K562 (cell line): ENCODE results near the gene RIMBP3C. TPM values are rescaled to one million over a fixed set of nuclear protein-coding genes. Genes with fewer than 3 reads are reported as not detected.

Experiments used
- CXXC5 ChIP-seq: fragments of 250-450 bp; sonication (Bioruptor Pico); IDR thresholded peaks from 2 replicates; pipeline ENCODE4 v1.8.0; 2022; ENCODE audit warnings: inconsistent platforms, mild to moderate bottlenecking, moderate library complexity
- ETS2 ChIP-seq: IDR thresholded peaks from 2 replicates; pipeline ENCODE4 v1.6.1; 2016; ENCODE audit warnings: borderline replicate concordance, missing genetic modification characterization, mild to moderate bottlenecking, moderate library complexity, missing compliant biosample characterization; ENCODE audit not compliant: poor library complexity, severe bottlenecking
- GABPB2 ChIP-seq: fragments of 250-450 bp; sonication (Bioruptor Pico); conservative IDR thresholded peaks from 2 replicates; pipeline ENCODE4 v1.5.1; 2021; ENCODE audit warnings: mild to moderate bottlenecking
- PPARD ChIP-seq: fragments of 250-450 bp; sonication (Bioruptor Pico); IDR thresholded peaks from 2 replicates; pipeline ENCODE4 v1.8.0; 2022; ENCODE audit warnings: inconsistent platforms, mild to moderate bottlenecking, moderate library complexity
- SMAD4 ChIP-seq: fragments of 250-450 bp; sonication (Bioruptor Pico); conservative IDR thresholded peaks from 2 replicates; pipeline ENCODE4 v1.8.0; 2021; ENCODE audit warnings: inconsistent platforms, mild to moderate bottlenecking, moderate library complexity
- TSHZ1 ChIP-seq: fragments of 250-450 bp; sonication (Bioruptor Pico); IDR thresholded peaks from 2 replicates; pipeline ENCODE4 v1.4.0; 2020; ENCODE audit warnings: mild to moderate bottlenecking, moderate library complexity
- ZNF134 ChIP-seq: fragments of 250-450 bp; sonication (Bioruptor Pico); conservative IDR thresholded peaks from 2 replicates; pipeline ENCODE4 v1.4.0; 2020
- ZNF277 ChIP-seq: fragments of 250-450 bp; sonication (Bioruptor Pico); IDR thresholded peaks from 2 replicates; pipeline ENCODE4 v1.8.0; 2022; ENCODE audit warnings: inconsistent platforms, mild to moderate bottlenecking, moderate library complexity, borderline replicate concordance
- ZNF707 ChIP-seq: fragments of 250-450 bp; sonication (Bioruptor Pico); conservative IDR thresholded peaks from 2 replicates; pipeline ENCODE4 v1.8.0; 2022; ENCODE audit warnings: inconsistent platforms, mild to moderate bottlenecking, moderate library complexity
- polyA plus RNA-seq, 8 experiments: library from polyadenylated mRNA; depleted of rRNA in 4 of 8; stranded (reverse) in 5 of 8; unstranded in 3 of 8; fragments of >200 nt; fragmentation: Nextera tagmentation in 2 of 8; fragmentation: Illumina TruSeq in 1 of 8; extraction: Ambion mirVana in 2 of 8; extraction: Trizol in 1 of 8; gene quantifications; 2 replicates each; pipeline versions ENCODE4 v1.2.1 to v1.2.3, GENCODE V29; 2011 to 2014; ENCODE audit warnings: inconsistent platforms in 1 of 8, missing spikeins in 1 of 8
- total RNA-seq, 7 experiments: library from RNA; depleted of rRNA in 6 of 7; stranded (reverse); fragments of >200 nt in 6 of 7; fragmentation: Illumina TruSeq in 2 of 7; extraction: Trizol in 2 of 7; gene quantifications; 2 replicates each; pipeline versions ENCODE4 v1.2.1 to v1.2.3, GENCODE V29; 2011 to 2021; ENCODE audit warnings: low replicate concordance in 1 of 7

RIMBP3C gene
- total and polyA plus RNA-seq, 9 of the 15 experiments (the other 6 are each of a cell fraction or from before 2014, with no cell fraction given), result 0.09 to 0.98 (median 0.17) TPM; not detected in 2

GRCh38 chr22:21569076-21569427, 17.8 kb upstream of the RIMBP3C start (continued):
- TF ChIP-seq TSHZ1 (CRISPR knock-in tag) (0 out of 2 replicates have a peak, but pooled peaks have one; percentile 44), ZNF134 (CRISPR knock-in tag) (0 out of 2 replicates have a peak, but pooled peaks have one; percentile 5), ZNF707 (peak; percentile 71; the same call in 1 of the 2 replicates), CXXC5 (CRISPR knock-in tag) (peak; percentile 58; the same call in 1 of the 2 replicates), ETS2 (tag) (peak; percentile 69), GABPB2 (CRISPR knock-in tag) (0 out of 2 replicates have a peak, but pooled peaks have one; percentile 0), ZNF277 (CRISPR knock-in tag) (0 out of 2 replicates have a peak, but pooled peaks have one; percentile 20), SMAD4 (peak; percentile 52), PPARD (CRISPR knock-in tag) (0 out of 2 replicates have a peak, but pooled peaks have one; percentile 5)
